Vagina (tissue), 2 donors: ENCODE results near the gene PRSS27. TPM values are rescaled to one million over a fixed set of nuclear protein-coding genes. Genes with fewer than 3 reads are reported as not detected.

Experiments used
- DNase-seq, 2 donors: peaks; one replicate each; pipeline ENCODE4 v3.0.0-alpha.2; 2017; ENCODE audit errors: extremely low spot score in 2 of 2
- H3K27ac ChIP-seq: fragments of 200-600 bp; sonication (generic); one replicate; pipeline ENCODE4 v1.5.1; 2019
- H3K27me3 ChIP-seq: fragments of 200-600 bp; sonication (generic); one replicate; pipeline ENCODE4 v1.5.1; 2019
- H3K36me3 ChIP-seq, 2 donors: fragments of 200-600 bp; sonication (generic); one replicate each; pipeline ENCODE4 v1.5.1; 2017 to 2019
- H3K4me1 ChIP-seq: fragments of 200-600 bp; sonication (generic); one replicate; pipeline ENCODE4 v1.5.1; 2019
- H3K4me3 ChIP-seq, 2 donors: fragments of 200-600 bp; sonication (generic); 1 replicate in 1 of 2; 2 replicates in 1 of 2; pipeline ENCODE4 v1.5.1; 2016 to 2019
- H3K9me3 ChIP-seq: fragments of 200-600 bp; sonication (generic); one replicate; pipeline ENCODE4 v1.5.1; 2019
- CTCF ChIP-seq, 3 experiments: fragments of 450-650 bp in 2 of 3; fragments of 200-600 bp in 1 of 3; sonication (generic) in 1 of 3; IDR thresholded peaks; one replicate each; pipeline ENCODE4 v1.5.1; 2017 to 2019; ENCODE audit warnings: antibody characterized with exemption in 3 of 3, mild to moderate bottlenecking in 2 of 3, moderate library complexity in 2 of 3
- POLR2A ChIP-seq, 2 donors: fragments of 450-650 bp; IDR thresholded peaks; one replicate each; pipeline ENCODE4 v1.6.1; 2017; ENCODE audit warnings: antibody characterized with exemption in 2 of 2, mild to moderate bottlenecking in 2 of 2, moderate library complexity in 2 of 2
- POLR2AphosphoS5 ChIP-seq, 2 donors: sonication (generic); formaldehyde crosslinking; IDR thresholded peaks; one replicate each; pipeline ENCODE4 v1.9.0; 2017; ENCODE audit warnings: antibody characterized with exemption in 2 of 2, mild to moderate bottlenecking in 2 of 2, low read depth in 1 of 2; ENCODE audit not compliant: insufficient read depth in 1 of 2
- intact Hi-C: fragments of 100-400 bp; cut with DNase I; formaldehyde crosslinking; loops from one replicate; pipeline ENCODE4 v1.15.1; 2023
- total RNA-seq: library from RNA; depleted of rRNA; stranded (reverse); fragments of >200 nt; gene quantifications from one replicate; pipeline ENCODE4 v1.2.3, GENCODE V29; 2016

Gene PRSS27
- total RNA-seq, 1 donor from 2014 or later: 61.6 TPM

GRCh38 chr16:2715064-2715463 lies 5.0 kb downstream of the PRSS27 start:
- H3K4me3 ChIP-seq: no peak overlapping the region
- no peaks in the 10 kb centered on the region for H3K36me3 ChIP-seq
- no peak overlapping the region for H3K27ac ChIP-seq
- DNase-seq: no peak
- H3K27me3 ChIP-seq: no peaks in the 10 kb centered on the region
- peaks cover 11% of the 10 kb centered on the region for H3K4me1 ChIP-seq
- TF ChIP-seq POLR2A (IDR thresholded peaks at IDR 0.05) (no peak), CTCF (IDR thresholded peaks at IDR 0.05) (no peak), POLR2AphosphoS5 (IDR thresholded peaks at IDR 0.05; ENCODE audit: insufficient read depth in 1 of 2, low read depth in 1 of 2) (no peak)
- H3K9me3 ChIP-seq: no peaks in the 10 kb centered on the region
- intact Hi-C loops: no loop called here

GRCh38 chr16:2713985-2714774 lies 5.8 kb downstream of the PRSS27 start:
- Histone ChIP-seq H3K9me3 (no peaks in the 10 kb centered on the region), H3K4me1 (peaks cover 6% of the 10 kb centered on the region), H3K27me3 (no peaks in the 10 kb centered on the region), H3K4me3 (no peak overlapping the region), H3K27ac (no peak overlapping the region), H3K36me3 (no peaks in the 10 kb centered on the region)
- DNase-seq: no peak
- TF ChIP-seq CTCF (IDR thresholded peaks at IDR 0.05) (no peak), POLR2A (IDR thresholded peaks at IDR 0.05) (no peak), POLR2AphosphoS5 (IDR thresholded peaks at IDR 0.05; ENCODE audit: insufficient read depth in 1 of 2, low read depth in 1 of 2) (no peak)
- intact Hi-C loops: no loop called here

DNA sequence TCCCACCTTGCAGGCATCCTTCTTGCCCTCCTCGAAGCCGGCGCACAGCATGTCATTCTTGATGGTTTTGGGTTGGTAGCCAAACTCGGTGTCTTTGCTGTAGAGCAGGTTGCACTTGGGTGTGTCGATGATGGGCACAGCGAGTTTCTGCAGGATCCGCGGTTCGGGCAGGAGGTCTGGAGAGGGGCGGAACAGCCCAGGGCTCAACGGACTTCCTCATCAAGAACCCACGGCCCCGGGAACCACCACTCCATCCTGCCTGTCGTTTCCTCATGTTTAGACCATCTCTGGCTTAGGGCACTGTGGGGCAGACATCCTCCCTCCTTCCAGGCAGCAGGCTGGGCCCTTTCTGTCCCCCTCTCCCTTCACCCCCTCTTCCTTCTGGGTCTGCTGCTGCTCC lies 6.5 kb downstream of the PRSS27 start:
- intact Hi-C loops: no loop called here
- Histone ChIP-seq H3K27me3 (no peaks in the 10 kb centered on the region), H3K27ac (no peak overlapping the region), H3K4me1 (peaks cover 6% of the 10 kb centered on the region), H3K36me3 (peaks cover 0 to 3% of the 10 kb centered on the region in 2 donors), H3K9me3 (no peaks in the 10 kb centered on the region), H3K4me3 (no peak overlapping the region)
- TF ChIP-seq POLR2A (IDR thresholded peaks at IDR 0.05): no peak
- DNase-seq: no peak

- intact Hi-C loops: no loop called here
- no peak for DNase-seq
Observed at GRCh38 chr16:2712546-2712945, 7.5 kb downstream of the PRSS27 start.

DNA sequence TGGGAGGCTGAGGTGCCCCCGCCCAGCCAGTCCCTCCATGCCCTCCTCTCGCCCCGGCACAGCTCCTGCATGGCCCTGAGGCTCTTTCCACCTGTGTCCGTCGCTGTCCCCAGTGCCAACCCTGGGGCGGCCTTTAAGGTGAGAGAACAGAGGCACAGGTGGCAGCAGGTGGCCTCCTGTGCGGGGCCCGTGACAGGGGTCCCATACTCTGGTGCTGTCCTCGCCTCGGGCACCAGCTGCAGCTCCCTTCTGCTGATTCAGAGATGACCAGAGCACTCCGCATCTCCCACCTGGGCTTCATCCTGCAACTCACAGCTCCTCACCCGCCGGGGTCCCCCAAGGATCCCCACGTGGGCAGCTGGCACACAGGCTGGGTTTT lies 8.0 kb downstream of the PRSS27 start:
- DNase-seq: no peak
- no peaks in the 10 kb centered on the region for H3K27me3 ChIP-seq
- H3K9me3 ChIP-seq: no peaks in the 10 kb centered on the region
- H3K4me1 ChIP-seq: peaks cover 6% of the 10 kb centered on the region
- H3K4me3 ChIP-seq: no peak overlapping the region
- no peak overlapping the region for H3K27ac ChIP-seq
- H3K36me3 ChIP-seq: peaks cover 0 to 17% of the 10 kb centered on the region in 2 donors
- TF ChIP-seq POLR2A (IDR thresholded peaks at IDR 0.05): no peak
- no peak for TF ChIP-seq POLR2AphosphoS5 (IDR thresholded peaks at IDR 0.05; ENCODE audit: insufficient read depth in 1 of 2, low read depth in 1 of 2)
- TF ChIP-seq CTCF (IDR thresholded peaks at IDR 0.05): no peak
- intact Hi-C loops: no loop called here

More at GRCh38 chr16:2712546-2712945, 7.5 kb downstream of the PRSS27 start:
- peaks cover 0 to 12% of the 10 kb centered on the region in 2 donors for H3K36me3 ChIP-seq
- H3K9me3 ChIP-seq: no peaks in the 10 kb centered on the region
- H3K27me3 ChIP-seq: no peaks in the 10 kb centered on the region
- H3K27ac ChIP-seq: no peak overlapping the region
- no peak overlapping the region for H3K4me3 ChIP-seq
- TF ChIP-seq POLR2A (IDR thresholded peaks at IDR 0.05) (no peak), POLR2AphosphoS5 (IDR thresholded peaks at IDR 0.05; ENCODE audit: insufficient read depth in 1 of 2, low read depth in 1 of 2) (no peak), CTCF (IDR thresholded peaks at IDR 0.05) (no peak)
- H3K4me1 ChIP-seq: peaks cover 6% of the 10 kb centered on the region
